ENCODE measurements around the gene SLC37A3.

DNA sequence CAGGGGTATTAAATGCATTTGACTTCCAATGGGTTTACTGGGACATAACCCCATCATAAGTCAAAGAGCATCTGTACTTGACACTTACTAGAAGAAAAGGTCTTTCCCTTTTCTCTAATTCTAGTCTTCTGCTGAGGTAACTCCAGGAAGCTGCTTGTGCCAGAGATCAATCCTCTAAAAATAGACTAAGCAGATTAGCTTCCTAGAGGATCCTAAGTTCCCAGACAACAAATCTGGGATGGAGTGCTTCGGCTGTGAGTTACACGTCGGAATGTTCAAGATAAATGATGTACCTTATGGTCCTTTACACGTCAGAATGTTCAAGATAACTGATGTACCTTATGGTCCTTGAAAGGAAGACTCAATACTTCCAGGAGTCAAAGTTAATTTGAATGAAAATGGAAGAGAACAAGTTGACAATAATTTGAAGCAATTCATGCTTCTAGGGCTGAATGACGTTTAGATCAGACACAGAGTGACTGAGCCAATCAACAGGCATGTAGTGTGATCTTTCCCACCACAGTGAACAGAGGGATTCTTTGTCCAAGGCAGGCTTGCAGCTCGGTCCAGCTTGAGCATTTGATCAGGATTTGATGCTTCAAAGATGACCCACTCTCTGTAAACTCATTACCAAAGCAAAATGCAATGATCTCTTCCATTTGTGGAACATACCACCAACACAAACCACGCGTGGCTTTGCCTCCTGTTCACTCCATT, 63.8 kb downstream of the SLC37A3 start:
- TF ChIP-seq POLR2A (IDR thresholded peaks at IDR 0.05; ENCODE audit: low read length) (no peak), GATA1 (IDR thresholded peaks at IDR 0.05; ENCODE audit: low read depth, low read length) (no peak)
